Uterus (tissue), 4 donors: ENCODE results near the gene OR51M1. TPM values are rescaled to one million over a fixed set of nuclear protein-coding genes. Genes with fewer than 3 reads are reported as not detected.
"Not testable (repeated sequence)": the region's sequence is repeated elsewhere in the genome, so short reads cannot be mapped to it uniquely, and the experiment has no call there.

Source experiments
- DNase-seq, 2 donors: peaks; one replicate each; pipeline ENCODE4 v3.0.0-alpha.2; 2019 to 2020
- H3K27ac ChIP-seq, 2 donors: fragments of 200-600 bp; sonication (generic); 1 replicate in 1 of 2; 2 replicates in 1 of 2; pipeline ENCODE4 v1.5.1; 2016 to 2018
- H3K27me3 ChIP-seq, 2 donors: fragments of 200-600 bp; sonication (generic); one replicate each; pipeline ENCODE4 v1.5.1; 2018 to 2019; ENCODE audit warnings: control low read depth in 1 of 2
- H3K36me3 ChIP-seq, 2 donors: fragments of 200-600 bp; sonication (generic); one replicate each; pipeline ENCODE4 v1.5.1; 2019; ENCODE audit warnings: control low read depth in 1 of 2
- H3K4me1 ChIP-seq, 2 donors: fragments of 200-600 bp; sonication (generic); one replicate each; pipeline ENCODE4 v1.5.1; 2018 to 2019; ENCODE audit warnings: control low read depth in 1 of 2
- H3K4me3 ChIP-seq, 2 donors: fragments of 200-600 bp; sonication (generic); 1 replicate in 1 of 2; 2 replicates in 1 of 2; pipeline ENCODE4 v1.5.1; 2018 to 2019; ENCODE audit warnings: mild to moderate bottlenecking in 1 of 2
- H3K9me3 ChIP-seq, 2 donors: fragments of 200-600 bp; sonication (generic); one replicate each; pipeline ENCODE4 v1.5.1; 2019; ENCODE audit warnings: control low read depth in 1 of 2
- POLR2A ChIP-seq, 2 donors: fragments of 450-650 bp; IDR thresholded peaks; one replicate each; pipeline ENCODE4 v1.6.1; 2016; ENCODE audit warnings: antibody characterized with exemption in 2 of 2, mild to moderate bottlenecking in 1 of 2, moderate library complexity in 1 of 2
- intact Hi-C: fragments of 100-400 bp; cut with DNase I; formaldehyde crosslinking; loops from one replicate; pipeline ENCODE4 v1.15.1; 2023; ENCODE audit warnings: low total_unique reads
- total RNA-seq, 4 donors: library from RNA; depleted of rRNA in 3 of 4; stranded (reverse); fragments of >200 nt in 3 of 4; gene quantifications; one replicate each; pipeline versions ENCODE4 v1.1.0 to v1.2.4, GENCODE V29; 2014 to 2023
- TF ChIP-seq, protein P1 (sequence below), 4 experiments: fragments of 200-600 bp in 2 of 4; fragments of 450-650 bp in 2 of 4; sonication (generic) in 2 of 4; IDR thresholded peaks; one replicate each; pipeline ENCODE4 v1.5.1; 2016 to 2019; ENCODE audit warnings: antibody characterized with exemption in 4 of 4, mild to moderate bottlenecking in 2 of 4, moderate library complexity in 1 of 4
- donor health status: DM: yes; HTN: yes; CAD: no.

The OR51M1 gene
- total RNA-seq, 4 donors from 2014 or later, result not detected

GRCh38 chr11:5362017-5362625 is 21.5 kb upstream of the OR51M1 start:
- TF ChIP-seq, protein P1, sequence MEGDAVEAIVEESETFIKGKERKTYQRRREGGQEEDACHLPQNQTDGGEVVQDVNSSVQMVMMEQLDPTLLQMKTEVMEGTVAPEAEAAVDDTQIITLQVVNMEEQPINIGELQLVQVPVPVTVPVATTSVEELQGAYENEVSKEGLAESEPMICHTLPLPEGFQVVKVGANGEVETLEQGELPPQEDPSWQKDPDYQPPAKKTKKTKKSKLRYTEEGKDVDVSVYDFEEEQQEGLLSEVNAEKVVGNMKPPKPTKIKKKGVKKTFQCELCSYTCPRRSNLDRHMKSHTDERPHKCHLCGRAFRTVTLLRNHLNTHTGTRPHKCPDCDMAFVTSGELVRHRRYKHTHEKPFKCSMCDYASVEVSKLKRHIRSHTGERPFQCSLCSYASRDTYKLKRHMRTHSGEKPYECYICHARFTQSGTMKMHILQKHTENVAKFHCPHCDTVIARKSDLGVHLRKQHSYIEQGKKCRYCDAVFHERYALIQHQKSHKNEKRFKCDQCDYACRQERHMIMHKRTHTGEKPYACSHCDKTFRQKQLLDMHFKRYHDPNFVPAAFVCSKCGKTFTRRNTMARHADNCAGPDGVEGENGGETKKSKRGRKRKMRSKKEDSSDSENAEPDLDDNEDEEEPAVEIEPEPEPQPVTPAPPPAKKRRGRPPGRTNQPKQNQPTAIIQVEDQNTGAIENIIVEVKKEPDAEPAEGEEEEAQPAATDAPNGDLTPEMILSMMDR (IDR thresholded peaks at IDR 0.05), result no peak
- no peak for TF ChIP-seq POLR2A (IDR thresholded peaks at IDR 0.05)
- Histone ChIP-seq H3K9me3 (no peaks in the 10 kb centered on the region), H3K27me3 (no peaks in the 10 kb centered on the region), H3K27ac (no peak overlapping the region), H3K4me3 (no peak overlapping the region), H3K36me3 (no peaks in the 10 kb centered on the region), H3K4me1 (no peaks in the 10 kb centered on the region)
- DNase-seq, result no peak
- intact Hi-C loops, result no loop called here

DNA sequence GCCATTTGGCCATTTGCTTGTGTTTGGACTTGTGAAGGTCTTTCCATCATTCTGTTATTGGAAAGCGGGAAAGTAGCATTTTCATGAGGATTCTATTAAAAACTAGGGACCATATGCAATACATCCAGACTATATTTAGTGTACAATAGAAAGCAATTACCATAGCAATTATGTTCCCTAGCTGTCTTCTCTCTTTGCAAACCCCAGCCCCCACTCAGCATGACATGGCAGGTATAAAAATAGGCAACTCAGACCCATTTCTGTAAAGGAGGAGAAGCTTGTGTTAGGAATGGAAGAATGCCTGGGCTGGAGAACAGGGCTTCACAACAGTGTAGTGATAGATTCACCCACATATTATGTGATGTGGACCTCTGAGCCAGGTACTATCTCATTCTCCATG is 19.9 kb upstream of the OR51M1 start:
- Histone ChIP-seq H3K4me3 (no peak overlapping the region), H3K27me3 (no peaks in the 10 kb centered on the region), H3K27ac (no peak overlapping the region), H3K4me1 (peaks cover 3 to 4% of the 10 kb centered on the region in 2 donors), H3K36me3 (no peaks in the 10 kb centered on the region), H3K9me3 (no peaks in the 10 kb centered on the region)
- intact Hi-C loops, result no loop called here
- TF ChIP-seq, protein P1 (IDR thresholded peaks at IDR 0.05), result no peak
- TF ChIP-seq POLR2A (IDR thresholded peaks at IDR 0.05), result no peak
- no peak for DNase-seq

- Histone ChIP-seq H3K4me3 (no peak overlapping the region), H3K36me3 (no peaks in the 10 kb centered on the region), H3K27ac (no peak overlapping the region), H3K9me3 (no peaks in the 10 kb centered on the region), H3K4me1 (peaks cover 3 to 4% of the 10 kb centered on the region in 2 donors), H3K27me3 (no peaks in the 10 kb centered on the region)
- DNase-seq, result no peak
- intact Hi-C loops, result no loop called here
- TF ChIP-seq, protein P1 (IDR thresholded peaks at IDR 0.05), result no peak
- TF ChIP-seq POLR2A (IDR thresholded peaks at IDR 0.05), result no peak
Observed at GRCh38 chr11:5364214-5364613, 19.4 kb upstream of the OR51M1 start.

DNA sequence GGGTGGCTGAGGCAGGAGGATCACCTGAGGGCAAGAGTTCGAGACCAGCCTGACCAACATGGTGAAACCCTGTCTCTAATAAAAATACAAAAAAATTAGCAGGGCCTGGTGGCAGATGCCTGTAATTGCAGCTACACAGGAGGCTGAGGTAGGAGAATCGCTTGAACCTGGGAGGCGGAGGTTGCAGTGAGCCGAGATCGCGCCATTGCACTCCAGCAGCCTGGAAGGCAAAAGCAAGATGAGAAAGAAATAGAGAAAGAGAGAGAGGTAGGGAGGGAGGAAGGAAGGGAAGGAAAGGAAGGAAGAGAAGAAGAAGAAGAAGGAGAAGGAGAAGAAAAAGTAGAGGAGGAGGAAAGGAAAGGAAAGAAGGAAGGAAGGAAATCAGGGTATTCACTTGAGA is 17.2 kb upstream of the OR51M1 start:
- H3K9me3 ChIP-seq, H3K36me3 ChIP-seq, H3K27me3 ChIP-seq, intact Hi-C loops, H3K4me3 ChIP-seq, DNase-seq, H3K4me1 ChIP-seq, H3K27ac ChIP-seq: not testable (repeated sequence)

DNA sequence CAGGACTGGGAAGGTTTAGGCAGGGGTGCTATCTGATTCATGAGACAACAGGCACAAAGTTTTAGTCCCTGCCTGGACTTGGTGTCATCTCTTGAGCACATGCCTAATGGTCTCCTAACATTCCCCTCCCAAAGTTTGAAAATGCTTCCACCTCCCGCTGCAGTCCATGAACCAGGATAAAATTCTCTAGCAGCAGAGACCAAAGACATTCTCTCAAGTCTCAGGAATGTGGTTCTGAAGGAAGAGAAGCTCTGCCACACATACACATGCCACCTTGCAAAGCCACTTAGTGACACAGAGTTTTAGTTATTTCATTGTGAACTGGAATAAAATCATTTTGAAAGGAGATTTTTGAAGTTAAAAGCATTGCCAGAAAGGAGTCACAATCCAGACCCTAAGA is 16.8 kb upstream of the OR51M1 start:
- H3K27me3 ChIP-seq, result no peaks in the 10 kb centered on the region
- intact Hi-C loops, result no loop called here

More for the DNA sequence above, 16.8 kb upstream of the OR51M1 start:
- no peak for TF ChIP-seq POLR2A (IDR thresholded peaks at IDR 0.05)
- TF ChIP-seq, protein P1 (IDR thresholded peaks at IDR 0.05), result no peak
- no peaks in the 10 kb centered on the region for H3K36me3 ChIP-seq
- no peak overlapping the region for H3K27ac ChIP-seq
- no peaks in the 10 kb centered on the region for H3K9me3 ChIP-seq
- H3K4me1 ChIP-seq, result peaks cover 3 to 4% of the 10 kb centered on the region in 2 donors
- H3K4me3 ChIP-seq, result no peak overlapping the region
- DNase-seq, result no peak
